DMS153 (cell line): ENCODE results near the gene MRPS34.
A peak's percentile ranks its signal among the peaks of the same experiment; 100 is the strongest.

Source experiments
- DNase-seq: peaks from one replicate; lab custom pipeline; 2025; lab: John Stamatoyannopoulos, UW

The MRPS34 gene

DNA sequence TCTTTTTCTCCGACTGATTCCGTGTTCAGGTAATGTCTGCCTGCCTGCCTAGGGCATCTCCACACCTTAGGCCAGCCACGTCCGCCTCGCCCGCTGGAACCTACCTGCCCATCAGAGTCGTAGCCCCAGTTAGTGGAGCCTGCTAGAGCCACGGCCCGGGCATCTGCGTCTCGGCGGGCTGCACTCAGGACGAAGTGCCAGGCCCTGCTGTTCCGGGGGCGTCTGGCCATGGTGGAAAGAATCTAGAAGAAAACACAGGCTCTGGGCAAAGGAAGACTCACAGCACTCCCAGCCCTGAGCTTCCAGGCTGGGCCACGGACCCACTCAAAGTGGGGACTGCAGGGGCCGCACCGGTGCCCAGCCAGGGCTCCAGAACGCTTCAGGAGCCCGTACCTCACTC lies 8.3 kb upstream of the MRPS34 start:
- DNase-seq = no peak

DNA sequence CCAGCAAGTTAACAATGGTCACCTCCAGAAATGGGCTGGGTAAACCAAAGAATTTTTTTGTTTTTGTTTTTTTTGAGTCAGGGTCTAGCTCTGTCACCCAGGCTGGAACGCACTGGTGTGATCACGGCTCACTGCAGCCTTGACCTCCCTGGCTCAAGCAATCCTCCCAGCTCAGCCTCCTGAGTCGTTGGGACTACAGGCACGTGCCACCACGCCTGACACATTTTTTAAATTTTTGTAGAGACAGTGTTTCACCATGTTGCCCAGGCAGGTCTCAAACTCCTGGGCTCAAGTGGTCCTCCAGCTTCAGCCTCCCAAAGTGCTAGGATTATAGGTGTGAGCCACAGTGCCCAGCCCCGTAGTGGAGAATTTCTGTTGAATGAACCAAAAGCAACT lies 7.7 kb upstream of the MRPS34 start:
- DNase-seq = no peak

DNA sequence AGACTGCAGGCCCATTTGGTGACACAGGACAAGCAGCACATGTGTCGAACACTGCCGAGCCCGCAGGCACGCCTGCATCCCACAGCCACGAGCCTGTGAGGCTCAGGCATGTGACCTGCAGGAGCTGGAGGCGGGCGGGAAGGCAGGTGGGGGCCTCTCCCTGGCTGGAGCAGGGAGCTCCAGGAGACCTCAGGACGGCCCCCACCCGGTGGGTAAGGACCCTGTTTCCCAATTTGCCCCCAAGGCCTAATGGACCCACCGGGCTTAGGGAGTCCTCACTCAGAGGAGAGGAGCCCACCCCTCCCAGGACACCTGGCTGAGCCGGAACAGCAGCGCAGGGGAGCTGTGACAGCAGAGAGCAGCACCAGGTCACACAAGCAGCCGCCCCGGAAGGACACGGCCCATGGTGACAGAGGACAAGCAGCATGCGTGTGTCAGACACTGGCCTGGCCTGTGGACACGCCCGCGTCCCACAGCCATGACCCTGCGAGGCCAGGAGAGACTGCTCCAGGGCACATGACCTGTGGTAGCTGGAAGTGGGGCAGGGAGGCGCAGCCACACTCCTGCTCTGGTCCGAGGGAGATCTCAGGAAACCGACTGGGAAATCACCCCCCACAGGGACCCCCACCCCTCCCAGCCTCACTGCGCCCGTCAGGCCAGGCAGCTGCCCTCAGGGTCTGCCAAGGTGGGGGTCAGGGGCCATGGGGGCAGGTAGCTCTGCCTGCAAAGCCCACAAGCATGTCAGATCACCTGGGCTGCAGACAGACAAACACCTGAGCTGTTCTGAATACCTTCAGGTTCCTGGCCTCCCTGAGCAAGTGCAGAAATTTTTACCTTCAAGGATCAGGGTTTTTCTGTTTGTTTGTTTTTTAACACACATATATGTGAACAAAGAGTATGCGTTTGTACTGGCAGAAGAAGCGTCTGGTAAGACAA lies 7.1 kb upstream of the MRPS34 start:
- DNase-seq = no peak

DNA sequence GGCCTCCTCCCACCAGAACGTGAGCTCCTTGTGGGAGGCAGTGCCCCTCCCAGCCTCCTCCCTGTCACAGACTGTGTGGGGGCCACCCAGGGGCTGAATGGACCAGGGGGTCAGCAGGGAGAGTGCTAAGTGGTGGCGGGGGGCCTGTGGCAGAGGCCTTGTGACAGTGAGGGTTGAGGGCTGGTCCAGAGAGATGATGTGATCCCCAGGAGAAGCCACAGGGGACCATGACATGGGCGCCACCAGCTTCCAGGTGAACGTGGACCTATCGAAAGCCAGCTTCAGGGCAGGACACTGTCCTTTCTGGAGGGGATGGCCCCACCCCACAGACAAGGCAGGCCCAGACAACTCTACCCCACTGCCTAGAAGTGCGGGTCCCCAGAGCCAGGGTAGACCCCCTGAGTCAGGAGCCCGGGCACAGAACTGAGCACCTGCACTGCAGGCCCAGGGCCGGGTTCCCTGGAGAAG lies 6.3 kb upstream of the MRPS34 start:
- DNase-seq = no peak

DNA sequence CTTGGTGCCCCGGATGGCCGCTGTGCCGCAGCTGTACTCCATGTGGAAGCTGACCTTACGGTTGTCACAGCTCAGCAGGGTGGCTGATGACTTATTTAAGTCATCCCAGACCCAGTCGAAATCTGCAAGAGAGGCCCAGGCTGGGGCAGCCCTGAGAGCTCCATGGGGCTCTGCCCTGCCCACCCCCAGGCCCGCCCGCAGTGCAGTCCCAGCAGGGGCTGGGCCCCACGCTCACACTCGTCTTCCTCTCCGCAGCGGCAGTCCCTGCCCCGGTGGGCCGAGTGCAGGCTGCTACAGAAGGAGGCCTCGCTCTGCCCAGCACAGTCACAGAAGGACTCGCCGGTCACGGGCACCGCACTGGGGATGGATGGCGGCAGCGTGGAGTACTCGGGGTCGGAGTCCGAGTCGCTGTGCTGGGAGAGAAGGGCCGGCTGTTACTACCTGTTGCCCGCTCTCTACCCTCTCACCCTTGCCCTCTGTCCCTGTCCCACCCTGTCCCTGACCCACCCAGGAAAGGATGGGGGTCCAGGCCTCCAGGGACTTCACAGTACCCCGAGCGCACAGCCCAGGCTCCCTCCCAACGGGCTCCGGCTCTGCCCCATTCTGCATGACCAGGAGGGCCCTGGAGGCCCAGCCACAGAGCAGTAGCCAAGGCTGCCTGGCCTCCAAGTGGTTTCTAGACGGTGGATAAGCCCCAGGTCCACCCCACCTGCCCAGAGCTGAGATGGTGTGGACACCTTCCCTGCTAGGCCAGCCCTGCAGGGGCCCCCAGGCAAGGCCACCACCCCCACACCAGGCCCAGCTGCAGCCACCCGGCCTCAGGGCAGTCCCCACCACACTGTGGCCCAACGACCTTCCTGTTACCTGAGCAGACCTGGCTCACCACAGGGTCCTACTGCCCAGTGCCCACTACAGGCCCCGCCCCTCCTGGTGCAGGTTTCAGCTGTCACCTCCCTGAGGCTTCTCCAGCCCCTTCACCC lies 5.6 kb upstream of the MRPS34 start:
- no peak for DNase-seq

DNA sequence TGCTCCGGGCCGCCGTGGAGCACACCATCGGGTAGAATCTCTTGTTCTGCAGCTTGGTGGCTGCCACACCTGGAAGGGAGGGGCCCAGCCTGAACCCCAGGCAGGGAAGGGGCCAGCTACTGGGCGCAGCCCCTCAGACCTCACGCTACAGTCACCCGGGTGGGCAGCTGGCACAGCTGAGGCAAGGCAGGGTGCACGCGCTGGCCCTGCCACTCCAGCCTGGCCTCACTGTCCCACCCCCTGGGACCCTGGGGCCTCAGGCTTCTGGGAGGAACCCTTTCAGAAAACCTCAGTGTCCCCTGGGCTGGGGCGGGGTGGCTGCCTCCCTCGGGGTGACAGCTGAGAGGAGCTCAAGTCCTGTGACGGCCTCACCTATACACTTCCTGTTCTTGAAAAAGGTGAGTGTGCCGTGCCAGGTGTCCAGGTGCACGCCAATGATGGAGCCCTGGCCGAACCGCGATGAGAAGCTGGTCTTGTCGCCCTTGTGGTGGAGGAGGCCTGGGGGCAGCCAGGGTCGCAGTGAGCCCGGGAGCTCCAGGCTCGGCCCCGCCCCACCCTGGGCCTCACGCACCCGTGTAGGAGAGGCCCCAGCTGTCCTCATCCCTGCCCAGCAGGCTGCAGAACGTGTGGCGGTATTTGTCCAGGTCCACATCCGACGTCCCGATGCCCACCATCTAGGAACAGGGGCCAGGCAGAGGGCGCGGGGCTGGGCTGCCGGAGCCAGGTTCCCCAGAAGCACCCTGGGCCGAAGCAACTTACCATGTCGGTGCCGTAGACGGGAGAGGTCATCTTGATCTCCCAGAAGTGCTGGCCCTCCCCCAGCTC lies 4.7 kb upstream of the MRPS34 start:
- no peak for DNase-seq

DNA sequence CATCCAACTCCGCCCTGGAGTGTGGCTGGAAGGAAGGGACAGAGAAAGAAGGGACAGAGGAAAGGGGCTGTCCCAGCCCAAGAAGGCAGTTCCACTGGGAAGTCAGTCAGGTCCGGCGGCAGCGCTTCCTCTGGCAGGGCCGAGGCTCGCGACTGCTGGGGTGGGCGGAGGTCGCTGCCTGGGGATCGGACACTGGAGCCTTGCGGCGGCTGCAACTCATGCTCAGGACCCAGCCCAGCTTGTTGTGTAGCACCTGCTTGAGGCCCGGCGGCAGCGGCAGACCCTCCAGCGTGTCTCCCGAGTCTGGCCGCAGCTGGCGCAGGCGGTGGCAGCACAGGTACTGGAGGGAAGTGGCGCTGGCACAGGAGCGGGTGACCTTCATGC lies 4.0 kb upstream of the MRPS34 start:
- no peak for DNase-seq

DNA sequence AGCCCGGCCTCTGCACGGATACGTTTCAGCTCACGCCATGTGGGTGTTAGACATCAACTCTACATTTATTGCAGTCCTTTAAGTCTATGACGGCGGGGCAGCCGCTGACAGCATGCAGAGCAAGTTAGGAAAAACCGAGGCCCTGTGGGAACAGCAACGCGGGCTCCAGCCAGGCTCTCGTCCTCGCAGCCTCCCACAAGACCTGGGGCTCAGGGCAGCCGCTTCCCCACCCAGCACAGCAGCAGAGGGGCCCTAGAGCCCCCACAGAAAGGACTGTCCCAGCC lies 3.7 kb upstream of the MRPS34 start:
- DNase-seq = no peak

DNA sequence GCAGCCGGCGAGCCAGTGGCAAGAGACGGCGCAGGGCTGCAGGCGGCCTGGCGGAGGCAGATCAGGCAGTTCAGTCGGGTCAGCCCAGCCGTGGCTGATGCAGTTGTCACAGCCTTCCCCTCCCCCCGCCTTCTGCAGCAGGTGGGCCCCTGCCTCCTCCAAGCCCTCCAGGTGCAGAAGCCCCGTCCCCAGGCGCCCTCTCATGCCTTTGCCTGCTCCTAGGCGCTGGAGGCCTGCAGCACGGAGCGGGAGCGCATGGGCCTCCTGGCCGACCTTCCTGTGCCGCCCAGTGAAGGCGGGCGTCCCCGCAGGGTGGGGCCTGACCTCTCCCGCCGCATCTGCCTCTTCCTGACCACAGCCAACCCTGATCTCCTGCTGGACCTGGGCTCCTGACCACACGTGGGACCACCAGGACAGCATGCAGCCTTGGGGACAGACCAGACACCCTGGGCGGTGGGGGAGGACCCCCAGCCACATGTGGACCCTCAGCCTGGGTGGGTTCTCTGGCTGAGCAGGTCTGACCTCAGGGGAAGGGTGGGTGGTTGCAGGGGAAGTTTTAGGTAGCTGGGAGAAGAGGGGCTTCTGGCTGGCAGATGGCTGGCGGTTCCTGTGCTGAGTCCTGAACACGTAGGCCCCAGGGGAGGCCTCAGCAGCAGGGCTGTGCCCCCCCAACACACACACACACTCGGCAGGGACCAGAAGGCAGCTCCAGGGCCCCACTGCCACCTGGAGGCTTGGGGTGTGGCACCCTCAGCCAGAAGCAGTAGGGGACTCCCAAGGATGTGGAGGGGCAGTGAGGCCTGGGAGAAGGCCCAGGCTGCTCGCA lies 3.1 kb upstream of the MRPS34 start:
- DNase-seq = no peak

DNA sequence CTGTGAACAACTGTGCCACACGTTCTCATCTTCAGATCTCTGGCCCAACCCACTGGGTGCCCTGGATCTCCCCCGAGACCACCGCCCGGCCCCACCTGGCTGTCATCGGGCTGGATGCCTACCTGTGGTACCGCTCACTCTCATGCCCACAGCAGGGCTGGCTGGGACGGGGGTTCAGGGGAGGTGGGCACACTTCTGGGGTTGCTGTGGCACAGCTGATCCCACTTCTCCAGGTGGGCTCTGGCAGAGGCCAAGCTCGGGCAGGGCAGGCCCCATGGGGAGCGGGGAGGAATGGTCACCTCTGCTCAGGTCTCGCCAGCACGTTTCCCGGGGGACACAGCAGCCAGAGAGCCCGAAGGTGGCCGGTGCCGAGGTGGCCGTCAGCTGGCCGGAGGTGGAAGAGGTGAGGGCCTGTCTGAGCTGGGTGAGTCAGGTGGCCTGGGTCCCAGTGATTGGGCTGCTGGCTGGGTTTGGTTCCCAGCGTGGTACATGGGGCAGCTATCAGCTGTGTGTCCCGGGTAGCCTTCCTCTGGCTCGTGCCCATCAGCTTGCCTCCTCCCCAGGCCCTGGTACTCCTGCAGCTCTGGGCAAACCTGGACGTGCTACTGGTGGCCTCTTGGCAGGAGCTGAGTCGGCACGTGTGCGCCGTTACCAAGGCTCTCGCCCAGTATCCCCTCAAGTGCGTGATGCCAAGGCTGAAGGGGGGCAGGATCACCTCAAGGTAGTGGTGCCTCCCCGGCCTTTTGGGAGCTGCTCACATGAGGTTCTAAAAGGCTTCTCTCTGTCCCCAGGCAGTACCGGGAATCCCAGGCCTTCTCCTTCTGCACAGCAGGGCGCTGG lies 2.3 kb upstream of the MRPS34 start:
- no peak for DNase-seq

DNA sequence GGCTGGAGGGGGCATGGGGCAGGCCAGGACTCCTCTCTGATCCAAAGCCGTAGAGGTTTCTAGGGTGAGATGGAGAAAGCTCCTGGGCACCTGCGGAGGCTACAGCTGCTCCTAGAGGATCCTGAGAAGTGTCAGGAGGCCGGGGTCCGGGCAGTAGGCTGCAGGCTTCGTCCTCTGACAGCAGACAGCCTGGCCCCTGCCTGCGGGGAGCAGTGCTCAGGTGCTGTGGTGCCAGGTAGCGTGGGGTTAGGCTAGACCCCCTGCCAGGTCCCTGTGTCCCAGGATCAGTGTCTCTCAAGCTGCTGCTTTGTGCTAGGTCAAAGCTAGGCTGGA lies 1.5 kb upstream of the MRPS34 start:
- DNase-seq = no peak

DNA sequence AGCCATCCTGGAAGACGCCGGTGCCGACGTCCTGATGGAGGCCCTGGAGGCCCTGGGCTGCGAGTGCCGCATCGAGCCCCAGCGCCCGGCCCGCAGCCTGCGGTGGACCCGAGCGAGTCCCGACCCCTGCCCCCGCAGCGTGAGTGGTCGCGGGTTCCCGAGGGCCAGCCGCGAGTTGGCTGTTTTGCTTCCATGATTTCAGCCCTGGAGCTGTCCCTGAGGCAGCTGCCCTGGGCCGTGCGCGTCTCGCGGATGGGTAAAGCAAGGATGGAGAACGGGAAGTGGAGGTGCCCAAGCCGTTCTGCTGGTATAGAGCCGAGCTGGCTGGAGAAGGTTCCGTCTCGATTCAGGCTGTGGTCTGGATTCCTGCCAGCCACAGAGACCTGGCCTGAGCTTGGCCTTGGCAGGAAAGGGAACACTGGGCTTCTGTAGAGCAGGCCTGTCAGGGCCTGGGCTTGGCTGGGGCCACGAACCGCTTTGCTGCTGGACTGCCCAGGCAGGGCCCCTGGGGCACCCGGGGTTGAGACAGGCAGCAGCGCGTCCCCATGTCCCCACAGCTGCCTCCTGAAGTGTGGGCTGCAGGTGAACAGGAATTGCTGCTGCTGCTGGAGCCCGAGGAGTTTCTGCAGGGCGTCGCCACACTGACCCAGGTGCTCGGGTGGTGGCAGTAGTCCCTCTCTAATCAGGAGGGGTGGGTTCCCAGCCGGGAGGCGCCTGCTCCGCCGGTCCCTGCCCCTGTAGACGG lies 941 bp upstream of the MRPS34 start:
- no peak for DNase-seq

DNA sequence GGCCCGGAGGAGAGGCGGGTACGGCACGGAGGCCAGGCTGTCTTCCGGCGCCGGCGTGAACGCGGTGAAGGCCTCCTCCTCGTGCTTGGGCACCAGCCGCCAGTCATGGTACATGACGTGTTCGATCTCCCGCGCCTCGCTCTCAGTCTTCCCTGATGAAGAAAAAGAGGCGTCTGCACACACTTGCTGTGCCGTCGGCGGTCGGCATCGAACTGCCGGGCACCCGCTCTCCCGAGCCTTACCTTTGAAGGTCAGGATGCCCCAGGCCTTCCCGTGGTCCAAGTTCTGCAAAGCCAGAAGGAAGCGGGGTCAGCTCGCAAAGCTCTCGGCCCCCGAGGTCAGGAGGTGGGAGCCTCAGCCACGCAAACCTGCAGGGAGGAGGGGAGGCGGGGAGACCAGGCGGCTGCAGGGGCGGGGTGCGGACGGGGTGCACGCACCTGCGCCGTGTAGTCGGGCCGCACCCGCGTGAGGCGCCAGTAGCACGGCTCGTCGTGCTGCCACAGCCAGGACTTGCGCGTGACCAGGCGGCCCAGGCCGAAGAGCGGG lies 499 bp downstream of the MRPS34 start, which contains the start of gene EME2:
Gene EME2 (plus strand): TSS at position 449 of the 546 bp plus-strand sequence. CDS start 418 bp downstream, outside the sequence.
- no peak for DNase-seq

DNA sequence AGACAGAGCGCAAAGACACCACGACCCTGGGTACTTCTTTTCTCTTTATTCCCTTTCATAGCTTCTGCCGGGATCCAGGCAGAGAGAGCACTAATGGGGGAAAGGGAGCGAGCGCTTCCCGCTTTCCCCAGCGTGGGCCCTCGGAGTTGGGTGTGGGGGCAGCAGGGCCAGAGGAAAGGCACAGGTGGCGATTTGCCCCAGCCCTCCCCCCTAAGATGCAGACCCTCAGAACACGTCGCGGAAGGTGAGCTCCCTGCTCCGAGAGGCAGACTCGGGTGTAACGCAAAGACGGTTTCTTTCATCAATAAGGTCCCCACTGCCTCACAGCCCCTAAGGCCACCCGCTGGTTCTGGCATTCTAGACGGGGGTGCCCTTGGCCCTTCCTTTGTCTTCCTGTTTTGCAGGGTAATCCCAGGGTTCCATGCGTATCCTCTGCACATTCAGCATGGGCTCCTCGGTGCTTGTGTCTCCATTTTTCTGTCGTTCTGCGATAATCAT lies 1.0 kb downstream of the MRPS34 start:
- DNase-seq = no peak

DNA sequence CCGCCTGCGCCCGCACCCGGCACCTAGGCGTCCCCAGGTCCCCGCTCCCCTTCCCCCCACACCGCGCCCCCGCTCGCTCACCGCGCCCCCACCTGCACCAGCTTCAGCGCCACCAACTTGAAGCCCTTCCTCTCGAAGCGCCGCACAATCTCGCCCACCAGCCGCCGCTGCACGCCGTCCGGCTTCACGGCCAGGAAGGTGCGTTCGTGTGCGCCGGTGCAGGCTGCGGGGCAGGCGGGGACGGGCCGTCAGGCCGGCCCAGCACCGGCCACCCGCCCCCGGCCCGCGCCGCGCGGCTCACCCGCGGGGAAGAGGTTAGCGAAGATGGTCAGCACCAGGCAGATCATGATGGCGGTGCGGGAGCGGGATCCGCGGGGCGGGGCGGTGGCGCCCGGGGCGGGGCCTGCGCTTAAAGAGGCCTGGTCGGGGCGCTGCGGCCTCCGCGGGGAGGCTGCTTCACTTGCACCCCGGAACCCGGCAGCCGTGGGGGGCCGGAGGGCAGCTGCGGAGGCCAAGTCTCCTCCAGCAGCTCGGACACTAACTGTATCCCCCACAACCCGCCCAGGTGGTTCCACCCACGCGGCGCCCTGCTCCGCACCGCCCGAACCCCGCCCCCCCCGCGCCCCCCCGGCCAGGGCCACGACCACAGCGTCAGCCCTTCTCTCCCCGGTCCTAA lies 1.6 kb downstream of the MRPS34 start, which contains the start of gene NME3:
Gene NME3 (minus strand): TSS at position 356 of the 676 bp plus-strand sequence. CDS start 9 bp downstream, at position 347.
- no peak for DNase-seq

DNA sequence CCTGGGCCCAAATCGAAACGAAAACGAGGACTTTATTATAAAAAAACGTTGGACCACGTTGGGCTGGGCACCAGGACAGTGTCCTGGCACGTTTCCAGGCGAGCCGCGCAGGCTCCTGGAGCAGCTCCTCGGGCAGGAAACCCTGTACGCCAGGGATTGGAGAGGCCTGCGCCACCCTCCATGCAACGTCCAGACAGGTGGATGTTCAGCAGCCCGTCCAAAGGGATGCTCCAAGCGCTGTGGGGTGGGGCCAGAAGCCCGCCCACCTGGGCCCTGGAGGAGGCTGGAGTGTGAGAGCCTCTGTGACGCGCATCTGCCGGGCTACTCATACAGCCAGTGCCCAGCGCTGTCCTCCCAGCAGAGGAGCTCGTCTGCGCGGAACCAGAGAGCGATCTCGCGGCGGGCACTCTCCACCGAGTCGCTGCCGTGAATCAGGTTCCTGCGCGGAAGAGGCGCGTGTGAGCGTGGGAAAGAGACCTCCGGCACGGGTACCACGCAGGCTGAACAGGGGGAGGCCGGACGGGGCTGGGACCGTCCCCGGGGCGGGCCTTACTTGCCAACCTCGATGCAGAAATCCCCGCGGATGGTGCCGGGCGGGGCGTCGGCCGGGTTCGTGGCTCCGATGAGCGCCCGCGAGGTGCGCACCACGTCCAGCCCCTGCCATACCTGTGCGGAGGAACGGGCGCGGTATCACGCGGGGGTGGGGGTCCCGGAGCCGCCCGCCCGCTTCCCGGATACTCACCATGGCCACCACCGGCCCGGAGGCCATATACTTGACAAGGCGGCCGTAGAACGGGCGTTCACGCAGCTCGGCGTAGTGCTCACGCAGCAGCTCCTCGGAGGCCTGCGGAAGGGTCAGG lies 2.4 kb downstream of the MRPS34 start:
- peak; percentile 85 for DNase-seq
